Measurements from ENCODE around the gene SLC22A2. TPM values are rescaled to one million over a fixed set of nuclear protein-coding genes. Genes with fewer than 3 reads are reported as not detected.
A peak's percentile ranks its signal among the peaks of the same experiment; 100 is the strongest.

Gene SLC22A2
- total RNA-seq, 6 experiments from 2014 or later: not detected

- TF ChIP-seq POLR2A (IDR thresholded peaks at IDR 0.05) (no peak), CTCF (IDR thresholded peaks at IDR 0.05) (no peak)
- H3K9me3 ChIP-seq: no peaks in the 10 kb centered on the region
- H3K27ac ChIP-seq: no peak overlapping the region
- no peaks in the 10 kb centered on the region for H3K36me3 ChIP-seq
- no peak for ATAC-seq
- no peaks in the 10 kb centered on the region for H3K4me1 ChIP-seq
- WGBS (ENCODE audit: insufficient coverage, low coverage, low lambda C conversion rate, missing lambda C conversion rate): 74% methylated on average over 3 of the region's 3 CpGs
- DNase-seq: no peak
- intact Hi-C loops (cut with DNase I): no loop called here
- H3K4me3 ChIP-seq: no peak overlapping the region
- no peaks in the 10 kb centered on the region for H3K27me3 ChIP-seq
Observed at GRCh38 chr6:160247457-160247883, 11.2 kb downstream of the SLC22A2 start.

- DNase-seq: no peak
- intact Hi-C loops (cut with DNase I): no loop called here
- ATAC-seq: no peak
- no peak for TF ChIP-seq CTCF (IDR thresholded peaks at IDR 0.05)
- TF ChIP-seq POLR2A (IDR thresholded peaks at IDR 0.05): no peak
- Histone ChIP-seq H3K36me3 (no peaks in the 10 kb centered on the region), H3K4me1 (no peaks in the 10 kb centered on the region), H3K27me3 (no peaks in the 10 kb centered on the region), H3K9me3 (no peaks in the 10 kb centered on the region), H3K27ac (no peak overlapping the region), H3K4me3 (no peak overlapping the region)
- whole genome bisulfite sequencing (ENCODE audit: insufficient coverage, low coverage, low lambda C conversion rate, missing lambda C conversion rate): no CpG with 5 or more reads among the region's 1 CpG
Observed at GRCh38 chr6:160240691-160241084, 17.9 kb downstream of the SLC22A2 start.

- Histone ChIP-seq H3K4me3 (no peak overlapping the region), H3K27me3 (no peaks in the 10 kb centered on the region), H3K36me3 (no peaks in the 10 kb centered on the region), H3K4me1 (no peaks in the 10 kb centered on the region), H3K9me3 (no peaks in the 10 kb centered on the region), H3K27ac (no peak overlapping the region)
- intact Hi-C loops (cut with DNase I): no loop called here
- WGBS (ENCODE audit: insufficient coverage, low coverage, low lambda C conversion rate, missing lambda C conversion rate): 70% methylated on average over 3 of the region's 4 CpGs
- DNase-seq: no peak
- no peak for ATAC-seq
- TF ChIP-seq POLR2A (IDR thresholded peaks at IDR 0.05) (no peak), CTCF (IDR thresholded peaks at IDR 0.05) (no peak)
Observed at GRCh38 chr6:160239929-160240690, 18.5 kb downstream of the SLC22A2 start.

GRCh38 chr6:160238761-160239751 lies 19.6 kb downstream of the SLC22A2 start:
- H3K27ac ChIP-seq: peak overlapping the region in 1 of 3 donors; percentile 18
- no peaks in the 10 kb centered on the region for H3K36me3 ChIP-seq
- intact Hi-C loops (cut with DNase I): no loop called here
- ATAC-seq (peak in 2 of 4 donors; percentile 84 to 85), DNase-seq (peak in 1 of 3 donors; percentile 20)
- H3K4me1 ChIP-seq: no peaks in the 10 kb centered on the region
- 73% methylated on average over 5 of the region's 5 CpGs for WGBS (ENCODE audit: insufficient coverage, low coverage, low lambda C conversion rate, missing lambda C conversion rate)
- no peaks in the 10 kb centered on the region for H3K9me3 ChIP-seq
- no peaks in the 10 kb centered on the region for H3K27me3 ChIP-seq
- TF ChIP-seq POLR2A (IDR thresholded peaks at IDR 0.05) (no peak), CTCF (IDR thresholded peaks at IDR 0.05) (no peak)
- no peak overlapping the region for H3K4me3 ChIP-seq
